ENCODE measurements around the gene TLE5.
A peak's percentile ranks its signal among the peaks of the same experiment; 100 is the strongest.
"Not testable (repeated sequence)": the region's sequence is repeated elsewhere in the genome, so short reads cannot be mapped to it uniquely, and the experiment has no call there.

TLE5 gene

GRCh38 chr19:3053218-3053621 is 9.1 kb downstream of the TLE5 start:
- peaks cover 28% of the 10 kb centered on the region for H3K4me1 ChIP-seq (ENCODE audit: control insufficient read depth, insufficient read depth, low read length)
- no peaks in the 10 kb centered on the region for H3K9me3 ChIP-seq (ENCODE audit: control insufficient read depth in 2 of 2, low read length in 2 of 2)
- H3K4me3 ChIP-seq (ENCODE audit: low read length in 2 of 2), result no peak overlapping the region
- H3K36me3 ChIP-seq (ENCODE audit: control insufficient read depth in 2 of 2, insufficient read depth in 2 of 2, low read length in 2 of 2), result peaks cover 22 to 24% of the 10 kb centered on the region in 2 donors
- H3K27me3 ChIP-seq (ENCODE audit: control insufficient read depth in 1 of 2, insufficient read depth in 2 of 2, low read length in 2 of 2), result no peaks in the 10 kb centered on the region
- no peak overlapping the region for H3K27ac ChIP-seq (ENCODE audit: low read length)
- no peak overlapping the region for H3K9ac ChIP-seq (ENCODE audit: low read length in 2 of 2)

- peaks cover 14% of the 10 kb centered on the region for H3K4me1 ChIP-seq (ENCODE audit: control insufficient read depth, insufficient read depth, low read length)
- H3K9me3 ChIP-seq (ENCODE audit: control insufficient read depth in 2 of 2, low read length in 2 of 2); H3K4me3 ChIP-seq (ENCODE audit: low read length in 2 of 2); H3K27me3 ChIP-seq (ENCODE audit: control insufficient read depth in 1 of 2, insufficient read depth in 2 of 2, low read length in 2 of 2); H3K9ac ChIP-seq (ENCODE audit: low read length in 2 of 2); H3K27ac ChIP-seq (ENCODE audit: low read length): not testable (repeated sequence)
- H3K36me3 ChIP-seq (ENCODE audit: control insufficient read depth in 2 of 2, insufficient read depth in 2 of 2, low read length in 2 of 2), result peaks cover 8 to 11% of the 10 kb centered on the region in 2 donors
Measured at GRCh38 chr19:3050016-3050415, 12.3 kb downstream of the TLE5 start.

DNA sequence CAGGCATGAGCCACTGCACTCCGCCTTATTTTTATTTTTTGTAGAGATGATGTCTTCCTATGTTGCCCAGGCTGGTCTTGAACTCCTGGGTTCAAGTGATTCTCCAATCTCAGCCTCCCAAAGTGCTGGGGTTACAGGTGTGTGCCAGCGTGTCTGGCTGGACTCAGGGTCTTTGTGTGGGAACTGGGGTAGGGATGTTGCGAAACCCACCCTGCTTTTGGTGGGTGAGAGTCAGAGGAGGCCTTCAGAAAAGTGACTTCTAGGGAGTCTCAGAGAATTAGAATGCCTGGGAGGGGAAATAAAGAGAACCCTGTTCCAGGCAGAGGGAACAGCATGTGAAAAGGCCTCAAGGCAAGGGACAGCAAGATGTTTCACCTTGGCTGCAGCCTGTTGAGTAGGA is 13.2 kb downstream of the TLE5 start:
- no peak overlapping the region for H3K9ac ChIP-seq (ENCODE audit: low read length in 2 of 2)
- no peak overlapping the region for H3K4me3 ChIP-seq (ENCODE audit: low read length in 2 of 2)
- H3K36me3 ChIP-seq (ENCODE audit: control insufficient read depth in 2 of 2, insufficient read depth in 2 of 2, low read length in 2 of 2), result peaks cover 3 to 5% of the 10 kb centered on the region in 2 donors
- no peak overlapping the region for H3K27ac ChIP-seq (ENCODE audit: low read length)
- H3K27me3 ChIP-seq (ENCODE audit: control insufficient read depth in 1 of 2, insufficient read depth in 2 of 2, low read length in 2 of 2), result no peaks in the 10 kb centered on the region
- H3K4me1 ChIP-seq (ENCODE audit: control insufficient read depth, insufficient read depth, low read length), result peaks cover 12% of the 10 kb centered on the region
- no peaks in the 10 kb centered on the region for H3K9me3 ChIP-seq (ENCODE audit: control insufficient read depth in 2 of 2, low read length in 2 of 2)

GRCh38 chr19:3048190-3048533 is 14.1 kb downstream of the TLE5 start:
- Histone ChIP-seq H3K27ac (ENCODE audit: low read length) (no peak overlapping the region), H3K4me3 (ENCODE audit: low read length in 2 of 2) (no peak overlapping the region), H3K27me3 (ENCODE audit: control insufficient read depth in 1 of 2, insufficient read depth in 2 of 2, low read length in 2 of 2) (no peaks in the 10 kb centered on the region)

GRCh38 chr19:3047496-3048189 is 14.7 kb downstream of the TLE5 start:
- Histone ChIP-seq H3K9ac (ENCODE audit: low read length in 2 of 2) (peak overlapping the region; percentile 28 to 47), H3K4me3 (ENCODE audit: low read length in 2 of 2) (peak overlapping the region; percentile 70 to 72), H3K27me3 (ENCODE audit: control insufficient read depth in 1 of 2, insufficient read depth in 2 of 2, low read length in 2 of 2) (no peaks in the 10 kb centered on the region), H3K27ac (ENCODE audit: low read length) (peak overlapping the region; percentile 41), H3K36me3 (ENCODE audit: control insufficient read depth in 2 of 2, insufficient read depth in 2 of 2, low read length in 2 of 2) (no peaks in the 10 kb centered on the region), H3K9me3 (ENCODE audit: control insufficient read depth in 2 of 2, low read length in 2 of 2) (no peaks in the 10 kb centered on the region), H3K4me1 (ENCODE audit: control insufficient read depth, insufficient read depth, low read length) (peaks cover 15% of the 10 kb centered on the region)

More at GRCh38 chr19:3048190-3048533, 14.1 kb downstream of the TLE5 start:
- Histone ChIP-seq H3K9me3 (ENCODE audit: control insufficient read depth in 2 of 2, low read length in 2 of 2) (no peaks in the 10 kb centered on the region), H3K9ac (ENCODE audit: low read length in 2 of 2) (no peak overlapping the region), H3K36me3 (ENCODE audit: control insufficient read depth in 2 of 2, insufficient read depth in 2 of 2, low read length in 2 of 2) (no peaks in the 10 kb centered on the region), H3K4me1 (ENCODE audit: control insufficient read depth, insufficient read depth, low read length) (peaks cover 12% of the 10 kb centered on the region)

DNA sequence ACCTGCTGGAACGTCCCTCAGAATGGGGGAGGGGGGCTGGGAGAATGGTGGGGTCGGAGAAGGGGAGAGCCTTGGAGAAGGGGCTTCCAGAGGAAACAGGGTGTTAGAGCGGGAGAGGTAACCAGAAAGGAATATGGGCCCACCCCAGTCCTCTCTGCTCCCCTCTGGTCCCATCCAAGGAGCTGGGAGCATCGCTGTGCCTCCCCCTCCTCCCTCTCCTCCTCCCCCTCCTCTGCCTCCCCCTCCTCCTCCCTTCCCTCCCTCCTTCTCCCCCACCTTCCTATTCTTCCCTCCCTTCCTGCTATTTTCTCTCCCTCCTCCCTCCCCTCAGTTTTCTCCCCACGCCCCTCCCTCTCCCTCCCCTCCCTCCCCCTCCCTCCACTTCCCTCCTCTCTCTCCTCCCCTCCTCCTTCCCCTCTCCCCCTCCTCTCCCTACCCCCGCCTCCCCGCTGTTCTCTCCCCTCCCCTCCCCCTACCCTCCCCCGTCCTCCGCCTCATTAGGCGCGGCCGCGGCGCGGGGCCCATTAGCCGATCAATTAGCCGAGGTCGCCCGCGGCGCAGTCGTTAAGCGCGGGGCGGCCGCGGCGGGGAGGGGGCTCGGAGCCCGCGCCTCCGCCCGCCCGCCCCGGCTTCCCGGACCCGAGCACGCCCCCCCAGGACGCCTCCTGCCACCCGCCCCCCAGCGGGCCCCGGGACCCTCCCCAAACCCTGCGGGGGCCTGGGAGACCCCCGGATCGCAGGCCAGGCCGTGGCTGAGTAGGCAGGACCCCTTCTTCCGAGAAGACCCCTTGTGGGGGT is 15.4 kb downstream of the TLE5 start:
- Histone ChIP-seq H3K36me3 (ENCODE audit: control insufficient read depth in 2 of 2, insufficient read depth in 2 of 2, low read length in 2 of 2) (no peaks in the 10 kb centered on the region), H3K4me3 (ENCODE audit: low read length in 2 of 2) (peak overlapping the region; percentile 70 to 72), H3K27ac (ENCODE audit: low read length) (peak overlapping the region; percentile 41), H3K27me3 (ENCODE audit: control insufficient read depth in 1 of 2, insufficient read depth in 2 of 2, low read length in 2 of 2) (no peaks in the 10 kb centered on the region), H3K9ac (ENCODE audit: low read length in 2 of 2) (peak overlapping the region in 1 of 2 donors; percentile 47), H3K4me1 (ENCODE audit: control insufficient read depth, insufficient read depth, low read length) (peaks cover 16% of the 10 kb centered on the region), H3K9me3 (ENCODE audit: control insufficient read depth in 2 of 2, low read length in 2 of 2) (no peaks in the 10 kb centered on the region)

GRCh38 chr19:3045885-3046697 is 16.2 kb downstream of the TLE5 start:
- H3K9me3 ChIP-seq (ENCODE audit: control insufficient read depth in 2 of 2, low read length in 2 of 2), result no peaks in the 10 kb centered on the region
- H3K4me3 ChIP-seq (ENCODE audit: low read length in 2 of 2), result no peak overlapping the region
- peaks cover 19% of the 10 kb centered on the region for H3K4me1 ChIP-seq (ENCODE audit: control insufficient read depth, insufficient read depth, low read length)
- peak overlapping the region; percentile 55 for H3K27ac ChIP-seq (ENCODE audit: low read length)
- no peak overlapping the region for H3K9ac ChIP-seq (ENCODE audit: low read length in 2 of 2)
- no peaks in the 10 kb centered on the region for H3K36me3 ChIP-seq (ENCODE audit: control insufficient read depth in 2 of 2, insufficient read depth in 2 of 2, low read length in 2 of 2)
- H3K27me3 ChIP-seq (ENCODE audit: control insufficient read depth in 1 of 2, insufficient read depth in 2 of 2, low read length in 2 of 2), result no peaks in the 10 kb centered on the region

DNA sequence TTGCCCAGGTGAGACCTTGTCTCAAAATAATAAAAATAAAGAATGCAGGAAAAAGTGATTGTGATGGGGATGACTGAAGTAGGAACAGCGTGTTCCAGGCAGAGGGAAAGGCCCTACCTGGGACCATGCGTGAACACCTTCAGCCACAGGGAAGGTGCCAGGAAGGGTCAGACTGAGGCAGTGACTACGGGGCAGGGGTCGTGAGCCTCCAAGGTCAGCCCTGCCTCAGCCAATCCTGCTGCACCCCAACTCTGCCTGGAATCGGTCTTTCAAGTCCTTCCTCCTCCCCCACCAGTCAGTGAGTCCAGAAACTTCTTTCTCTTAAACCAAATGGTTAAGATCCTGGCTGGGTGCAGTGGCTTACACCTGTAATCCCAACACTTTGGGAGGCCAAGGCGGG is 17.1 kb downstream of the TLE5 start:
- H3K9me3 ChIP-seq (ENCODE audit: control insufficient read depth in 2 of 2, low read length in 2 of 2), result no peaks in the 10 kb centered on the region
- peaks cover 19% of the 10 kb centered on the region for H3K4me1 ChIP-seq (ENCODE audit: control insufficient read depth, insufficient read depth, low read length)
- H3K9ac ChIP-seq (ENCODE audit: low read length in 2 of 2), result no peak overlapping the region
- H3K36me3 ChIP-seq (ENCODE audit: control insufficient read depth in 2 of 2, insufficient read depth in 2 of 2, low read length in 2 of 2), result no peaks in the 10 kb centered on the region
- H3K27me3 ChIP-seq (ENCODE audit: control insufficient read depth in 1 of 2, insufficient read depth in 2 of 2, low read length in 2 of 2), result no peaks in the 10 kb centered on the region
- no peak overlapping the region for H3K4me3 ChIP-seq (ENCODE audit: low read length in 2 of 2)
- no peak overlapping the region for H3K27ac ChIP-seq (ENCODE audit: low read length)

GRCh38 chr19:3042621-3043267 is 19.6 kb downstream of the TLE5 start:
- H3K27ac ChIP-seq (ENCODE audit: low read length), result peak overlapping the region; percentile 31
- peak overlapping the region; percentile 47 to 62 for H3K4me3 ChIP-seq (ENCODE audit: low read length in 2 of 2)
- no peaks in the 10 kb centered on the region for H3K36me3 ChIP-seq (ENCODE audit: control insufficient read depth in 2 of 2, insufficient read depth in 2 of 2, low read length in 2 of 2)
- H3K9ac ChIP-seq (ENCODE audit: low read length in 2 of 2), result peak overlapping the region; percentile 55 to 64
- peaks cover 17% of the 10 kb centered on the region for H3K4me1 ChIP-seq (ENCODE audit: control insufficient read depth, insufficient read depth, low read length)
- no peaks in the 10 kb centered on the region for H3K9me3 ChIP-seq (ENCODE audit: control insufficient read depth in 2 of 2, low read length in 2 of 2)
- no peaks in the 10 kb centered on the region for H3K27me3 ChIP-seq (ENCODE audit: control insufficient read depth in 1 of 2, insufficient read depth in 2 of 2, low read length in 2 of 2)
